HT-29 (cell line): ENCODE results near the gene FBXO36. TPM values are rescaled to one million over a fixed set of nuclear protein-coding genes. Genes with fewer than 3 reads are reported as not detected.

Experiments
- DNase-seq: peaks from one replicate; pipeline ENCODE4 v3.0.0-alpha.2; 2015; ENCODE audit warnings: low spot score
- total RNA-seq: library from RNA; depleted of rRNA; stranded (reverse); fragments of >200 nt; shearing (Covaris generic); gene quantifications from 2 replicates; pipeline ENCODE4 v1.2.3, GENCODE V29; 2014

FBXO36 gene
- total RNA-seq, 1 experiment from 2014 or later, result 0.48 TPM

DNA sequence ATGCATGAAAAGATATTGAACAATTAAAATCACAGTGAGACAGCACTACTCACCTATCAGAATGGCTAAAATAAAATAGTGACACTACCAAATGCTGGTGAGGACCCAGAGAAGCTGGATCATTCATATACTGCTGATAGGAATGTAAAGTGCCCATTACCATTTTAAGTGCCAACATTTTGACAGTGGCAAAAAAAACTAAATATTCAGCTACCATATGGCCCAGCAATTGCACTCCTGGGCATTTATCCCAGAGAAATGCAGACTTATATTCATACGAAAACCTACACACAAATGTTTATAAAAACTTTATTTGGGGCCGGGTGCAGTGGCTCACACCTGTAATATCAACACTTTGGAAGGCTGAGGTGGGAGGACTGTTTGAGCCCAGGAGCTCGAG, 47.6 kb downstream of the FBXO36 start:
- no peak for DNase-seq

DNA sequence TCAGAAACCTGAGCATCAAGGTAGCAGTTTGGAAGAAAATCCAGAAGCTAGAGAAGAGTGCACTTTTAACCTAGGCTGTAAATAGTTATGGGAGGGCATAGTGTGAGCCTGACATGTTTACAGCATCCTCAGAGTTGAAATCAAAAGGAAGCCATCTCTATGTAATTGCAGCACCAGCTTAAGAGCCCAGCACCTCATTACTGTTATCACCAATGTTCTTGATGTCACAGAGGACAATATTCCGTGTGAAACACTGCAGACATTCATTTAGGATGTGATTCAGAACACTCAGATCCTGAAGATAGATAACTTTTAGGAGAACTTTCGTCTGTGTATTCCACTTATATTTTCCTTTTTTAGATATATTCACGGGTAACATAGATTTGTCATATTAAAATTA, 48.1 kb downstream of the FBXO36 start:
- no peak for DNase-seq

DNA sequence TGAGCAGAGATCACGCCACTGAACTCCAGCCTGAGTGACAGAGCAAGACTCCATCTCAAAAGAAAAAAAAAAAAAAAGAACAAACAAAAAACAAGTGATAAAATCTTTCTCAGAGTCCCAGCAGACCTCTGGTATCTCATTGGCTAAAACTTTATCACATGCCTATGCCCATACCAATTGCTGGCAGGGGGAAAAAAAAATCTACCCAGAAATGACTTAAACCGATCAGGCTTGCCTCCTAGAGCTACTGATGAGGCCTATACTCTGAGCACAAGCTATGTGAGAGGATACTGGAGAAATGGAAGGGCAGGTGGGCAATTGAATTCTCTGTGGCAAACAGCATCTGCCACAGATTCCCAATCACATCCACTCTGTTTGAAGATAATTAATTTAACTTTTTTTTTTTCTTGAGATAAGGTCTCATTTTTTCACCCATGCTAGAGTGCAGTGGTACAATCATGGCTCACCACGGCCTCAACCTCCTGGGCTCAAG, 49.0 kb downstream of the FBXO36 start:
- no peak for DNase-seq

DNA sequence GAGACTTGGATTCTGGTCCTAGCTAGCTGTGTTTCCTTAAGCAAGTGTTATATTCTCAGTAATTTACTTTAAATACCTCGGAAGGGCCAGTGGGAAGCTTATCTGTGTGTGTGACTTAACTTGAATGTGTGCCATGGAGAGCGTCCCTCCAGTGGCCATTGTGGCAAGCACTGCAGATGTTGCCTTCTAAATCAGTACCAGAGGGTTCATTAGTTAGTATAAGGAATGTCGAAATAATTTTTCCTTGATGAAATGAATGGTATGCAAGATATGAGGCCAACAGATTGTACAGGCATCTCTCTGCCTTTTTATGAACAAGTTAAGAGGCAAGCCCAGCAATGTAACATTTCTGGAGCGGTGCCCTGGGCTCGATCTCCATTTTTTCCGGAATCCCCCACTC, 52.0 kb downstream of the FBXO36 start:
- DNase-seq, result peak; percentile 13

DNA sequence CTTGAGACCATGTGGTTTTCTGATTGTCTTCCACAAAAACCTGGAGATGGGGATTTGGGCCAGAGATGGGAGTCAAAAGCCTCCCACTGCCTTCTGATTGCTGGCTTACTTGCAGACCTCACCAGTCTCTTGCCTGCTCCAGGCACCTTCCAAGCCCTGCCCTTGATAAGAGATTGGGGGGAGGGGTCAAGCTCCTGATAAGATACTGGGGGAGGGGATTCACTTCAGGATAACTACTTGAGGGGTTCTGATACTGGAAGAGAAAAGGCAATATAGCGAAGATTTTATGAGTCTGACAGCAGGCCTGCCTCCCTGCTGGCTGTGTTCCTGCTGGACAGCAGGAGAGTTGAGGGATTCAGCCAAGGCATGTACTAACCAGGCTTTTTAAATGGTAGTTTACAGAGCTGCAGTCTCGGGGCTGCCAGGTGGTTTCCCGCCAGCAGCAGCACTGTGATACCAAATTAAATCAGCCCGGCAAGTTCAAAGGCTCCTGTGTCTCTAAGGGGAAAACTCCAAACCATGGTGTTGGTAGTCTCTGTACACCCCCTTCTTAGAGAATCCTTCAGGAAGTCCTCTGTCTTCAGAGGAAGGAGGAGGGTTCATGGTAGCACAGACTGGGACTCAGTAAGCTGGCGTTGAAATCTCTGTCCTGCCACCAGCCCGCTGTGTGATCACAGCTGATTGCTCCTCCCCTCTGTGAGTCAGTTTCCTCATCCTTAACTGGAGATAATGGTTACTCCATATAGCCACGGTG, 58.3 kb downstream of the FBXO36 start:
- DNase-seq, result peak; percentile 29

DNA sequence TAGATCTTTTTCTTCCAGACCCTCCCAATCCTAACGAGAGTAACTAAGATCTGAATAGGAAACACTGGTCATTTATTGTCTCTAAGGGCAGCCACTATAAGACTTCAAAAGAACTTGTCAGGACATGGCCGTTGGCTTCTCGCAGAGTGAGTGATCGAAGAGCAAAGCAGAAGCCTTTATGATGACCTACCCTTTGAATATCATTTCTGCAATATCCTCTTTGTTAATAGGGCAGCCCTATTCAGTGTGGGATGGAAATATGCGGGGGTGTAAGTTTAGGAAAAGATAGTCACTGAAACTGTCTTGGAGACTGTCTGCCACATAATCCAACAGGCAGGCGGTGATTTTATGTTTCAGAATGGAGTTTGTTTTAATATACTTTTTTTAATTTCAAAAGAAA, 70.9 kb downstream of the FBXO36 start:
- DNase-seq, result no peak

DNA sequence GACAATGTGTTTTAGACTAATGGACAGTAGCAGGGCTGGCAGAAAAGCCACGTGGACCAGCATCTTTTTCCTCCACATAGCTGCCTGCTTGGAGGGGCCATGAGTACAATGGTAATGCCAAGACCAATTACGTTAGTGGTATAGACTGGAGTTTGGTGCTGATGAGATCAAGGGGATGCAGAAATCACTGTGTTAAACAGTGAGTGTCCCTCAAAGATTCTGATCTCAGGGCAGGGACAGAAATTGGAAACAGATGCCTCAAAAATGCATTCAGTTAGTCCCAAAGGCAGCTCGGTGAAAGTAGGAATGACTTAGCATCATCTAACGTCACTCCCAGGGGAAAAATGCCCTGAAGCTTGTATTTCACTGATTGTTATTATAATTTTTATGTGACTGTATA, 74.0 kb downstream of the FBXO36 start:
- no peak for DNase-seq

DNA sequence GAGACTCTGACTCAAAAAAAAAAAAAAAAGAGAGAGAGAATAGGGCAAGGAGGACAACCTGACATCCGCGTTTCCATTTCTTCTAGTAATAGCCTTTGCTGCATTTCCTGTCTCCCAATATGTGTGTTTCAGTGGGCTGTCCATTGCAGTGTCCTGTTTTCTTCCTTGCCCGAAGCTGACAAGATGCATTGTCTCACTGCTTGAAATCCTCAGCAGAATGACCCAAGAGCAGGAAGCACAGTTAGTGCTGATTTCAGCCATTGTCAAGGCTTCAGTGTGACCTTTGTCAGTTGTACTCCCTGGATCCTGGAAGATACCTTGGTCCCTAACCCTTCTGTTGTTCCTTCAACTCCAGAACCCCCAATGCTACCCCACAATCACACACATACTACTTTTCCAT, 75.3 kb downstream of the FBXO36 start:
- no peak for DNase-seq

DNA sequence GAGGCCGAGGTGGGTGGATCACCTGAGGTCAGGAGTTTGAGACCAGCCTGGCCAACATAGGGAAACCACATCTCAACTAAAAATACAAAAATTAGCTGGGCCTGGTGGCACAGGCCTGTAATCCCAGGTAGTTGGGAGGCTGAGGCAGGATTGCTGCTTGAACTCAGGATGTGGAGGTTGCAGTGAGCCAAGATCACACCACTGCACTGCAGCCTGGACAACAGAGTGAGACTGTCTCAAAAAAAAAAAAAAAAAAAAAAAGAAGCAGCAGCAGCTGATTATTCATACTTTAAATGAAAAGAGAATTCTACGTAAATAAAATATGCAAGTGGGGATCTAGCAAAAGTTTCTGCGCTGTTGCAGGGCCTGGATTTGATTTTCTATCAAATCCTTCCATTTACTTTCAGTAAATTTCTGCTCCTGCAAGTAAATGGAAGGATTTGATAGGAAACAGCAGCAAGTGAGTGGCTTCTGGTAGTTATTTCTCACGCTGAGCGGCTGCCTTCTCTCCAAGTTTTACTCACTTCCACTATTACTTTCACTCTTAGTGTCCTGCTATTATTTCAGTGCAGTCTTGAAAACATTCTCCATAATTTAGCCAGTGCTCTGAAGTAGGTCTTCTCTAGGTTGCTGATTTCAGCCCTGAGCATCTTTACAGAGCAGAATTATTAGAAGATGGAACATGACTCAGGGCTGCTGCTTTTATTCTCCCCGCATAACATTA, 78.0 kb downstream of the FBXO36 start:
- no peak for DNase-seq

DNA sequence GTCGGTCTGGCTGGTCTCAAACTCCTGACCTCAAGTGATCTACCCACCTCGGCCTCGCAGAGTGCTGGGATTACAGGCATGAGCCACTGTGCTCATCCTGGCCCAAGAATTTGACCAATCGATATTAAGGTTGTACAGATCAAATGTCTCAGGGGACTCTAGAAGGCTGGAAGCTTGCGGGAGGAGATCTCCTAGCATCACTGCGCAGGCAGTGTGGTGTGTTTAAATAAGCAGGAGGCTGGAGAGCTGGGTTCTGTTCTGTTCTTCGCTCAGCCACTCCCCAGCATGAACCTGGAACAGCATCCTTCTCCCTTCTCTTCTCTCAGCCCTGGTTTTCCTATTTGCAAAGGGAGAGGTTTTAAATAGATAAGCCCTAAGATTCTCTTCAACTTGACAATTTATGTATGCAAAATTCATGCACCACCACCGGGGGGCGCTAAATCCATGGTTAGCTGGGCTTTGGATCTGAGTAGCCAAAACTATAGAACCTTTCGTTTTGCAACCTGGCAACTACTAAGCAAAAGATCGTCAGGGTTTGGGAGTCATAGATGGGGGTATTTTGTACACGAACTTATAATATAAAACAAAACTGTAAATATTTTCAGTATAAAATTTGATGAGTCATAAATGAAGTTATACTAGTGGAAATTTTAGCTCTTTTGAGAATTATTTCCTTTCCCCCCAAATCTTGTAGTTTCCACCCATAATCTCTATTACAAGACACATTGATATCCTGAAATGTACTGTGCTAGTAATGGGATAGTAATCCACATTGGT, 85.8 kb downstream of the FBXO36 start:
- DNase-seq, result peak; percentile 85

DNA sequence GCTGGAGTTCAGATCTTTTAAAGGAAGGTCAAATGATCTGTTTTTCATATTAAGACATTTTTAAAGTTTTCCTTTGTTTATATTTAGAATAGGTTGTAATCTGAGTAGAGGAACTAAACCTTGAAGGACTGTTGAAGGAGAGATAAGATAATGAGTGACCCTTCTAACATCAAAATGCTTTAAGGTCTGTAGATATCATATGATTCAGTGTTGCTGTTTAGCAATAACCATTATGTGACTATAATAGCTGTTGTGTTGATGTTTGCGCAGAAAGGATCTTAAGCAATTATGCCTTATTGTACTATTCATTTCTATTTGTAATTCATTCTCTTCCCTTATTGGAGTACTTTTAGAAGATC, 86.4 kb downstream of the FBXO36 start:
- no peak for DNase-seq

DNA sequence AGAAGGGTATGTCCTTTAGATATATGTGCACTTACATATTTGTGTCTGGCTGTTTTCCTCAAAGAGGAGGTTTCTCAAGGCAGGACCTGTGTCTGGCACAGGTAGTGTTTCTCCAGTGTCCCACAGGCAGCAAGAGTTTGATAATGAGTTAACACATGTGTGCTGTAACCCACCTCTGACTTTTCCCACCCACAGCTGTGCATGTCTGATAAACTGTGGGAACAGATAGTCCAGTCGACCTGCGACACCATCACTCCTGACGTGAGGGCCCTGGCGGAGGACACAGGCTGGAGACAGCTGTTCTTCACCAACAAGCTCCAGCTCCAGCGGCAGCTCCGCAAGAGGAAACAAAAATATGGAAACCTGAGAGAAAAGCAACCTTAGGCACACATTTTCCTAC, 88.2 kb downstream of the FBXO36 start:
- no peak for DNase-seq

DNA sequence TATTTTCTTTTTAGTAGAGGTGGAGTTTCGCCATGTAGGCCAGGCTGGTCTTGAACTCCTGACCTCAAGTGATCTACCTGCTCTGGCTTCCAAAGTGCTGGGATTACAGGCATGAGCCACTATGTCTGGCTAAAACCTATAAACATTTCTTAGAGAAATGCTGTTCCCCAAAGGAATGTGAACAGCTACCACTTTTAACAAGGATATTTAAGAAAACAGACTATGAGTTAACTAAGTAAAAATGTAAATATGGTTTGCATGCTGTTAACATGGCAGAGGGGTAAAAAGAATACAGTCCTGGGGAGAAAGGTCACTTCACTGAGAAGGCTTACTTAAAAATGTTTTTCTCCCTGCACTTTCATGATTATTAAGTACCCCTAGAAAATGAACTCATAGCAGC, 89.3 kb downstream of the FBXO36 start:
- no peak for DNase-seq

DNA sequence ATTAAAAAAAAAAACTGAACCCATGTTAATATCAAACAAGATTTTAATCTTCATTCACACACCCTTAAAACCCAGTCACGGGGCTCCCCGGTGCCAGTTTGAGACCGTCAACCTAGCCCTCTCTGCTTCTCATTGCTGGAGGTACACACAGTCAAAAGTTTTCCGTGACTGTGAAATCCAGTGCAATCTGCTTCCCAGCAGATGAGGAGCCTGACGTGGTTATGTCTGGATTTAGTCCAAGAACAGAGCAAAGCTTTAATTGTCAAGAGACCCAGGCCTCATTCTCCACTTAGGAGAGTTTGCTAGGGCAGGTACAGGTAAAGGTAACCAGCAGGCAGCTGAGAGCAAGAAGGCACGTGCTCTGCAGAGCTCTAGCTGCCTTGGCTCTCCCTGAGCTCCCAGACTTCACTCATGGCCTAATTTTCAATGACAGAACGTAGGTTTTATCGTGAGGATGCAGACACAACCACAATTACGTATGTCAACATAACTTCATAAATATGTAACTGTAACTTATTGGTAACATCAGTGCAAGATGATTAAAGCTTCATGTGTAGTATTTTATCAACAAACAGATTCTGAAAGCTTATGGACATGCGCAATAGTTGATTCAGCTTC, 90.1 kb downstream of the FBXO36 start:
- no peak for DNase-seq

DNA sequence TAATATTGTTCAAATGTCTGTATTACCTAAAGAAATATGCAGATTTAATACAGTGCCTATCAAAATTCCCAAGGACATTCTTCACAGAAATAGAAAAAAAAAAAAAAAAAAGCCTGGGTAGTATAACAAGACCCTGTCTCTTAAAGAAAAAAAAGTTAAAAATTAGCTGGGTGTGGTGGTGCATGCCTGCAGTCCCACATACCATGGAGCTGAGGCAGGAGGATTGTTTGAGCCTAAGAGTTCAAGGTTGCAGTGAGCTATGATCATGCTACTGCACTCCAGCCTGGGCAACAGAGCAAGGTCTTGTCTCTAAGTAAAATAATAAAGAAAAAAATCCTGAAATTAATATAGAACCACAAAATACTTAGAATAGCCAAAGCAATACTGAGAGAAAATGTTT, 94.5 kb downstream of the FBXO36 start:
- DNase-seq, result no peak

DNA sequence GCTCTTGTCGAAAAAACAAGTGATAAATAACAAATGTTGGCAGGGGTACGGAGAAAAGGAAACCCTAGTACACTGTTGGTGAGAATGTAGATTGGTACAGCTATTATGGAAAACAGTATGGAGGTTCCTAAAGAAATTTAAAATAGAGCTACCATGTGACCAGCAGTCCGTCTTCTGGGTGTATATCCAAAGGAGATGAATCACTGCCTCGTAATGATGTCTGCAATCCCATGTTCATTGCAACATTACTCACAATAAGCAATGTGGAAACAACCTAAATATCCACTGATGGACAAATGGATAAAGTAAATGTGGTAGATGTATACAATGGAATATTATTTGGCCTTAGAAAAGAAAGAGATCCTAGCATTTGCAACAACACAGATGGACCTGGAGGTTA, 95.8 kb downstream of the FBXO36 start:
- no peak for DNase-seq

DNA sequence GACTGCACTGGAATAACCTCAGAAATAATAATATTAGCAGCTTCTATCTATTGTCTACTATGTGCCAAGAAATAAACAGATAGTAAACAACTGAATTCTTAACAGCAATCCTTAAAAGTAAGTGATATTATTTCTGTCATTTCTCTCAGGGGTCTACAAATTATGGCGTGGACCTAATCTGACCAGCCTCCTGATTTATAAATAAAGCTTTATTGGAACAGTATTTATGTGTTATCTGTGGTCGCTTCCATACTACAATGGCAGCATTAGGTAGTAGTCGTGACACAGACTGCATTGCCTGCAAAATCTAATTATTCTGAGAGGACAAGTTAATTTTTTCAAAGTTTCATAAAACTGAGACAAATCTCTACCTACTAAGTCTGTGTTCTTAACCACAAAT, 97.4 kb downstream of the FBXO36 start:
- no peak for DNase-seq

DNA sequence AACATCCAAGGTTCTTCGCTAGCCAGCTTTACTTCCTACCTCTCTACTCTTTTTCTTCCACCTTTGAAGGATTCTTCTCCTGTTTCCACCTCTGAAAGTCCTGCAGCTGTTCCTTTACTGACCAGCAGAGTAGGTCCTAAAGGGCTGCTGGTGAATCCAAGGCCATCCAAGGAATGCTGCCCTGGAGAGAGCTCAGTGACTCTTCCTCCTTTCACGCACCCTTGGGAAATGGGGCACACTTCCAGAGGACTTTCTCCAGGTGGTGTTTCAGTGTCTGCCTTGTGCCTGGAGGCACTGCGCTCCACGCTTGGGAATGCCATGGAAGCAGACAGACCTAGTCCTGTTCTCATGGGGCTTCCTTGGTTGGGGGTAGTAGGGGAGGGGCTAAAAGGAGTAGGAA, 101.0 kb downstream of the FBXO36 start:
- DNase-seq, result no peak

DNA sequence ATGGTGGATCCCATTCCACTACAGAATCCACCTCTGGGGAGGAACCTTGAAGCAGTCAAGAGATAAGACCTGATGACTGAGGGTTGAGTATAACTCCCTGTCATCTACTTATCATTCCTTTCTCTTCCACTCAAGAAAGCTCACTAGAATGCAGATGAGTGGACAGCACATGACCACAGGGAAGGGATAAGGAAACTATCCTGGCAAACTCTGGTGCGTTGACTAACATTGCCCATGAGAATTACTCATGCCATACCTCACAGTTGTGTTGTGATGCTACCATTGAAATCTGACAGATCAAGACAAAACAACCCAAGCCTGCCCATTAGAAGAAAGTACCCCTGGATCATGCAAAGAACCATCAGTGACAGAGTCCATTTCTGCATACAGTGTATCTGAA, 119.9 kb downstream of the FBXO36 start:
- no peak for DNase-seq

DNA sequence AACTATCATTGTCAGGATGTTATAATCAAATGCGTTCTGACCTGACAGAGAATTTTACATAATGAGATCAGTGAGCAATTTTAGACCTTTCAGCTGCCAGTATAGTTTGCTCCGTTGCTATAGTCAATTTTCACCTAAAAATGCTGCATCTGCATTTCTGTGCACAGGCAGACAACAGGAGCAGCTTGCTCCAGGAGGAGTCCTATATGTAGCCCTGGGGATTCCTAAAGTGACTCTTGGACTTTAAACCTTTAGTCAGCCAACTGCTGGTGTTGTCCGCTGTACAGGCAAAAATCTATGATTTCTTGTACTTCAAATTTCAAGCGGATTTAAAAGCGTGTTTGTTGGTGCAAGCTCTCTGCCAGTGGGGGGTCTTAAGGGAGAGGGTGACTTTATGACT, 120.7 kb downstream of the FBXO36 start:
- no peak for DNase-seq

DNA sequence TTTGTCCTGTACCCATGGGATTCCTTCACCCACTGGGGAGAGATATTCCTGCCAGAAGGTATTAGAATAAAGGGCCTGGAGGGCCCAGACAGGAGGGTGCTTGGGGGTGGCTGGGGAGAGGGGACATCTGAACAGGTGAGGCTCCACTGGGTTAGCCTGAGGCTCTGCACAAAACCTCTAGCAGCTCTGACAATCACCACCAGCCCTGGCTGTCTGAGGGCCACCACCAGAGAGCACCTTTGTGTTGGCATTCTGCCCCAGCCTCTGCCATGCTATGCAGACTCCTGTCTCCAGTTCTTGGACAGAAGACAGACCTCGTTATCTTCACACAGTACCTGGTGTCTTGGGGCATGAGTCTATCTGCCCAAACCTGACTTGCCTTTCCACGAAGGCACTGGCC, 121.2 kb downstream of the FBXO36 start:
- no peak for DNase-seq

DNA sequence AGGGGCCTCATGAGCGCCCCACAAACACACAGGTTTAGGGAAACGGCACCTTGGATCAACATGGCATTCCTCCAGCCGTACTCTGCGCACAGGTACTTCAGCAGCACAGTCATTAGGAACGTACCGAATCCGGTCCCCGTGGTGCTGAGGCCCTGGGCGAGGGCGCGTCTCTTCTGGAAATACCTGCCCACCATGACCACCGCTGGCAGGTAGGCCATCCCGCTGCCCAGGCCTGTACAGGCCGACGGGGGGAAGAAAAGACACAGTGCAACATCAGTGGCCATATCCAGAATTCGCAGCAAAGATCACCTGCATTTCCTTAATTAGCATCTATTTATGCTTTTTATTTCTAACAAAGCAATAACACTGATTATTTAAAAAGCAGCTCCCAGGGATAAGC, 124.2 kb downstream of the FBXO36 start:
- no peak for DNase-seq
